ENCODE data around the gene ANKRD9. TPM values are rescaled to one million over a fixed set of nuclear protein-coding genes. Genes with fewer than 3 reads are reported as not detected.
A peak's percentile ranks its signal among the peaks of the same experiment; 100 is the strongest.

The ANKRD9 gene
- total RNA-seq, 1 donor: 16.2 TPM

DNA sequence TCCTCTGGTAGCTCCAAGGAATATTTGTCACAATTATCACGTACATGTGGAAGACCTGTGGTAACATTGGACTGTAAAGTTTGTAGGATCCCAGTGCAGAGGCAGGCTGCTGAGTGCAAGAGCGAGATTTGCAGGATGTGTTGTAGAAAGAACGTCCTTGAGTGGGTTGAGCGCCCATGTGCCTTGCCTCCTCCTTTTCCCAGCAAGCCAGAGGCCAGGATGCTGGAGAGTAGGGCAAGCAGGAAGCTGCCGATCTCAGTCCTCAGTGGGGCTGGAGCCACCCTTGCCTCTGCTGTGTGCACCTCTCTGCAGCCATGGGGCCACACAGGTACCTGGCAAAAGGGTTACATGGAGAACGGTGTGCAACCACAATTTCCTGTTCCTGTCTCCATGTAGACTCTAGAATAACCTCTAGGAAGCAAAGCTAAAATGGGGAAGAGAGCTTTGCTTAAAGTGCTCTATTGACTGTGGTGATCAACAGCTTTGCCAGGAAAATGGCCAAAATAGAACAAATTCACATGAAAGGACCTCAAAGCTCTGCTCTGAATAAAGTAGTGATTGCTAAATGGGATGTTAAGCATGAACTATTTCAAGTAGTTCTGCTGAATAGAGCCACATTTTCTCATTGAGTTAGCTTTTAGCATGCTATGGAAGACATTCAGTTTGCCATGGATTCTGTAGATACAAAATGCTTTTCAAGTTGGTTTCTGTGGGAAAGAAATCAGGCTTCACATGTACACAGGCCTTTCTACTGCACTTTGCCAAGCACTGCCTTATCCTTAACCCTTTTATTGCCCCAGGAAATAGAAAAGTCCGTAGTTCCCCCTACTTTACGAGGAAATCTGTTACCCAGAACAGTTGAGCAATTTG lies 37.4 kb downstream of the ANKRD9 start:
- no peak for TF ChIP-seq CTCF (IDR thresholded peaks at IDR 0.05; ENCODE audit: insufficient read depth, low read length)
- H3K4me3 ChIP-seq (ENCODE audit: low read depth, low read length): no peak overlapping the region
- DNase-seq (ENCODE audit: low read depth): no peak

DNA sequence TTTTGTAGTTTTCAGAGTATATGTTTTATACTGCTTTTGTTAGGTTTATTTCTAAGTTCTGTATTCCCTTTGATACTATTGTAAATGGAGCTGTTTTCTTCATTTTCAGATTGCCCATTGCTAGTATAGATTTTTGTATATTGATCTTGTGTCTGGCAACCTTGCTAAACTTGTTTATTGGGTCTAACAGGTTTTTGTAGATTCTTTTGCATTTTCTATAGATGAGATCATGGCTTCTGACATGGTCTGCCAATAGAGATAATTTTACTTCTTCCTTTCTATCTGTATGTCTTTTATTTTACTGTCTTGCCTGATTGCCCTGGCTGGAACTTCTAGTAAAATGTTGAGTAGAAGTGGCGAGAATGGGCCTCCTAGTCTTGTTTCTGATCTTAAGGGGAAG lies 40.3 kb downstream of the ANKRD9 start:
- no peak for TF ChIP-seq CTCF (IDR thresholded peaks at IDR 0.05; ENCODE audit: insufficient read depth, low read length)
- no peak for DNase-seq (ENCODE audit: low read depth)
- H3K4me3 ChIP-seq (ENCODE audit: low read depth, low read length): no peak overlapping the region

- DNase-seq (ENCODE audit: low read depth): no peak
- no peak overlapping the region for H3K4me3 ChIP-seq (ENCODE audit: low read depth, low read length)
- TF ChIP-seq CTCF (IDR thresholded peaks at IDR 0.05; ENCODE audit: insufficient read depth, low read length): no peak
Observed at GRCh38 chr14:102464846-102465341, 44.7 kb downstream of the ANKRD9 start.

- DNase-seq (ENCODE audit: low read depth): no peak
- TF ChIP-seq CTCF (IDR thresholded peaks at IDR 0.05; ENCODE audit: insufficient read depth, low read length): no peak
- H3K4me3 ChIP-seq (ENCODE audit: low read depth, low read length): no peak overlapping the region
Observed at GRCh38 chr14:102464006-102464405, 45.6 kb downstream of the ANKRD9 start.

DNA sequence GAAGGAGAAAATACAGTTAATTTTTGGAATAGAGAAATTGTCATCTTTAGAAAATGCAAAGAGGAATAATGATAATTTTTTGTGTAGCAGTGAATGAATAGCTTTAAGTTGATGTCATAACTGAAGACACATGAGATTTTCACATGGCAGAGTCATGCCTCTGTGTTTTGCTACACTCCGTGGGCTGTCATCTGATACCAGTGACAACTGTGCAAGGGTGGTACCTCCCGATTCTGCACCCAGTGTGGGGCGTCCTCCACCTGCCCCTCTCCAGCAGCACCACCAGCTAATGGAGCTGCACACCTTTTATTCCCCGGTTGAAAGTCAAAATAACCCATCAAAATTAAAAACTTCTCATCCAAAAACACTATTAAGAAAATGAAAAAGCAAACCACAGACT lies 47.2 kb downstream of the ANKRD9 start:
- DNase-seq (ENCODE audit: low read depth): no peak
- no peak for TF ChIP-seq CTCF (IDR thresholded peaks at IDR 0.05; ENCODE audit: insufficient read depth, low read length)
- H3K4me3 ChIP-seq (ENCODE audit: low read depth, low read length): no peak overlapping the region

DNA sequence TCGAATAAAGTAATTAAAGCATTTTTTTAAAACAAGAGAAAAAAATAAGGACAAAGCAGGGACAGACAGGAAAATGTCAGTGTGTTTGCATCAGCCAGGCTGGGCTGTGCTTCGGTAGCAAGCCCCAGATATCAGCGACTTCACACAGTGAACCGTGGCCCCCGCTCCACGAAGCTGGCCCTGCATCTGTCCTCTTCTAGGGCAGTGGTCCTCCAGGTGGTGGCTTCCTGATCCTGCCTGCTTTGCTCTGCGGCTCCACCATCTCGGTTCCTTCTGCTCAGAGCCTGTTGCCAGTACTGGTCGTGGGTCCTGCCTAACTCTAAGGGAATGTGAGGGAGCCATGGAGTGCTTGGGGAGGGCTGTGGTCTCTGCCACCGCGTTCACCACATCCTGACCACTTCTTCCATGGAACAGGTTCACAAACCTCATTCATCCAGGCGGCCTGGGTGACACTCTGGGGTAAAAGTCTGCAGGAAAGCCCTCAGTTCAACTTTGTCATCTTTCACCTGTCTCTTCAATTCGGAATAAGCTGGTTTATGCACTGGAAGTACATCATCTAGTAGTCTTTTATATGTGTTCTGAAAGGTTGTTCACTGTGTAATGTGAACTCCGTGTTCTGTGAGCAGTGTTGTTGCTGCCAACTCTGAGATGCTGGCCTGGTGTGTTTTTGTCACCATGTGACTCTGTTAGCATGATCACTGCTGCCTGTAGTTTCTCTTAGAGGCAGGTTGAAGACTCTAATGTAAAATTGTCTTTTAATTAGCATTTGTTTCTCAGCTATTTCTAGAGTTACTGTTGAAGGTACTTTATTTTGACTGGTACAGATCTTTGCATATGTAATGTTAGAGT lies 47.9 kb downstream of the ANKRD9 start:
- no peak overlapping the region for H3K4me3 ChIP-seq (ENCODE audit: low read depth, low read length)
- no peak for TF ChIP-seq CTCF (IDR thresholded peaks at IDR 0.05; ENCODE audit: insufficient read depth, low read length)
- DNase-seq (ENCODE audit: low read depth): peak; percentile 22

All from fibroblast of the aortic adventitia (primary cell).